Activated CD4-positive, alpha-beta memory T cell treated with anti-CD3 and anti-CD28 coated beads, Interleukin-2, amount 10 ng/mL, durations not matched to agents 7 days and 5 days (primary cell): ENCODE data around the gene CBX7. TPM values are rescaled to one million over a fixed set of nuclear protein-coding genes. Genes with fewer than 3 reads are reported as not detected.

Experiments
- CTCF ChIA-PET: fragments of 350-600 bp; sonication (Branson Sonifier 250); formaldehyde crosslinking; loops from one replicate; lab custom pipeline; 2021; ENCODE audit warnings: antibody characterized with exemption, inconsistent platforms; lab: Charles Lee
- POLR2A ChIA-PET: fragments of 350-600 bp; sonication (Branson Sonifier 250); formaldehyde crosslinking; loops from one replicate; lab custom pipeline; 2021; ENCODE audit warnings: antibody characterized with exemption; lab: Charles Lee
- DNase-seq: peaks from one replicate; pipeline ENCODE4 v3.0.0-alpha.2; 2020
- H3K27ac Mint-ChIP-seq: one replicate; pipeline ENCODE4 v1.8.0; 2021; ENCODE audit warnings: mild to moderate bottlenecking, mixed read lengths
- H3K27me3 Mint-ChIP-seq: one replicate; pipeline ENCODE4 v1.8.0; 2021; ENCODE audit warnings: mixed read lengths
- H3K36me3 Mint-ChIP-seq: one replicate; pipeline ENCODE4 v1.8.0; 2021; ENCODE audit warnings: low read depth, mixed read lengths
- H3K4me1 Mint-ChIP-seq: one replicate; pipeline ENCODE4 v1.8.0; 2021; ENCODE audit warnings: mixed read lengths
- H3K4me3 Mint-ChIP-seq: one replicate; pipeline ENCODE4 v1.8.0; 2021; ENCODE audit warnings: mild to moderate bottlenecking, mixed read lengths
- H3K9me3 Mint-ChIP-seq: one replicate; pipeline ENCODE4 v1.8.0; 2021; ENCODE audit warnings: mixed read lengths
- total RNA-seq, 2 experiments: library from RNA; stranded (reverse); gene quantifications; one replicate each; pipeline ENCODE4 v1.2.3, GENCODE V29; 2021

The CBX7 gene
- total RNA-seq = 10 to 100 TPM; 24.9 to 25.0 TPM

DNA sequence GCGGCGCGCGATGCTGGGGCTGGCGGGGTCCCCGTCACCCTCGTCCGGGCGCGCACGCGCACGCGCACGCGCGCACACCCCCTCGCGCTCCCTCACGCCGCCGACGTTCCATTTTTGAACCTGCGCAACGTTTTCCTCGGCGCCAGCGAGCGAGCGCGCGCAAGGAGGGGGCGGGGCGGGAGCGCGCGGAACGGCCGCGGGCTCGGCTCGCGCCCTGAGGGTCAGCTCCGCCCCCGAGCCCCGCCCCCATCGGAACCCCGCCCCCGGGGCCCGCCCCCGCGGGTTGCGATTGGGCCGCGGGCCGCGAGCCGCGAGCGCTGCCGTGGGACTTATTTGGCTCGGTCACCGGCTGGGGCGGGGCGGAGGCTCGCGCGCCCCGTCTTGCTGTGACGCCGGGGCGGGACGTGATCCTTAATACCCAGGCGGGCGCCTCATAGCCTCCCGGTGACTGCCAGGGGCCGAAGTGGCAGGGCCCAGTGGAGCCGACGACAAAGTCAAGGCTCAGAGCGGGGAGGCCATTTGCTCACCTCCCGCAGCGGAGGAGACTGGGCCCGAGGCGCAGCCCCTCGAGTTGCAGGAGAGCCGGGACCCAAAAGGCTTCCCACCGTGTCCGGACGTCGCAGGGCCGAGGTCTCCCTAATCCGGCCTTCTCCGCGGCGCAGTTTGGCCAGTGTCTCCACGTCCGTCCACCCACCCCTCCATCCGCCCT is at the start of gene CBX7:
Gene CBX7 (minus strand): TSS at position 170 of the 709 bp plus-strand sequence. CDS start 236 bp downstream, outside the sequence.
- H3K4me3 Mint-ChIP-seq = peak within 1 kb of the TSS; percentile 78
- peaks cover 30% of the 10 kb centered on the region for H3K27me3 Mint-ChIP-seq
- H3K4me1 Mint-ChIP-seq = peaks cover 46% of the 10 kb centered on the region
- CTCF ChIA-PET = interaction anchor here (0.6 to 2.5 kb wide), 4 partner anchors 150 to 384 kb away, joined by 3 to 11 read pairs (median 5); no protein-coding TSS in a partner anchor
- DNase-seq = peak; percentile 97
- POLR2A ChIA-PET = interaction anchor here (1.0 to 6.3 kb wide), 6 partner anchors 9 to 367 kb away, joined by 3 to 61 read pairs (median 4); partner anchors contain the start of genes ATF4, RPL3 and TAB1
- H3K36me3 Mint-ChIP-seq = peaks cover 8% of the 10 kb centered on the region
- no peaks in the 10 kb centered on the region for H3K9me3 Mint-ChIP-seq
- H3K27ac Mint-ChIP-seq = peak within 1 kb of the TSS; percentile 58

DNA sequence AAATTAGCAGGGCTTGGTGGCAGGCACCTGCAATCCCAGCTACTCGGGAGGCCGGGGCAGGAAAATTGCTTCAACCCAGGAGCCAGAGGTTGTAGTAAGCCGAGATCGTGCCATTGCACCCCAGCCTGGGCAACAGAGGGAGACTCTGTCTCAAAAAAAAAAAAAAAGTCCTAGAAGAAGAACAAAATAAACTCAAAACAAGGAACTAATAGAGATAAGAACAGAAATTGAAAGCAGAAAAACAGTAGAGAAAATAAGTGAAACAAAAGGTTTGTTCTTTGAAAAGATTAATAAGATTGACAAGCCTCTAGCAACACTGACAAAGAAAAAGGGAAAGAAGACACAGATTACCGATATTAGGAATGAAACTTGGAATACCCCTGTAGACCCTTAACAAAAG is 45.1 kb upstream of the CBX7 start:
- Mint-ChIP-seq H3K9me3 (peaks cover 3% of the 10 kb centered on the region), H3K27me3 (peaks cover 28% of the 10 kb centered on the region), H3K36me3 (no peaks in the 10 kb centered on the region), H3K4me1 (no peaks in the 10 kb centered on the region), H3K27ac (no peak overlapping the region), H3K4me3 (no peak overlapping the region)
- no peak for DNase-seq
- ChIA-PET POLR2A (no interaction called here), CTCF (no interaction called here)

DNA sequence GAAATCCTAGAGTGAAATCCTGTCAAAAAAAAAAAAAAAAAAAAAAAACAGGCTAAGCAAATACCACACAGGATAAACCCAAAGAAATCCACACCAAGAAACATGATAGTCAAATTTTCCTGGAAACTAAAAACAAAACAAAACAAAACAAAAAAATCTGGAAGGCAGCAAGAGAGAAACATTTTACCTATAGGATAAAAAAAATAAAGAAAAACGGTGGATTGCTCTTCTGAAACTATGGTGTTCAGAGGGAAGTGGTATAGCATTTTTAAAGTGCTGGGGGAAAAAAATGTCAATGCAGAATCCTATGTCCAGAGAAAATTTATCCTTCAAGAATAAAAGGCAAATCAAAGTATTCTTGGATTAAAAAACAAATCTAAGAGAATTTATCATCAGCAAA is 41.6 kb upstream of the CBX7 start:
- ChIA-PET CTCF (no interaction called here), POLR2A (no interaction called here)
- no peak for DNase-seq
- Mint-ChIP-seq H3K9me3 (peaks cover 3% of the 10 kb centered on the region), H3K4me3 (no peak overlapping the region), H3K27me3 (peaks cover 28% of the 10 kb centered on the region), H3K27ac (no peak overlapping the region), H3K36me3 (no peaks in the 10 kb centered on the region), H3K4me1 (no peaks in the 10 kb centered on the region)

DNA sequence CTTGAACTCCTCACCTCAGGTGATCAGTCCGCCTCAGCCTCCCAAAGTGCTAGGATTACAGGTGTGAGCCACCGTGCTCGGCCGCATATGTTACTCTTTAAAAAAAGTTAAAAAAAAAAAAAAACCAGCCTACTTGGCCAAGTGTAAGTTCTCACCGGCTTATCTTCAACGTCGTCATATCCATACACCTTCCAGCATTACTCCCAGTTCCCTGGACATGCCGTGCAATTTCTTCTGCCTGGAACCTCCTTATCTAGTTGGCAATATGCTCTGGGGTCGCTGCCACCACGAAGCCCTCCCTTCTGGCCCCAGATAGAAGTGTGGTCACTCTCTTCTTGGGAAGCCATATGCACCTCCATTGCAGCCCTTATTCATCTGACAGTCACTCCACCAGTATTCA is 36.3 kb upstream of the CBX7 start:
- no peak for DNase-seq
- H3K4me1 Mint-ChIP-seq = no peaks in the 10 kb centered on the region
- no peaks in the 10 kb centered on the region for H3K36me3 Mint-ChIP-seq
- ChIA-PET CTCF (no interaction called here), POLR2A (no interaction called here)
- H3K27ac Mint-ChIP-seq = no peak overlapping the region
- no peaks in the 10 kb centered on the region for H3K9me3 Mint-ChIP-seq
- H3K27me3 Mint-ChIP-seq = peaks cover 23% of the 10 kb centered on the region
- H3K4me3 Mint-ChIP-seq = no peak overlapping the region

DNA sequence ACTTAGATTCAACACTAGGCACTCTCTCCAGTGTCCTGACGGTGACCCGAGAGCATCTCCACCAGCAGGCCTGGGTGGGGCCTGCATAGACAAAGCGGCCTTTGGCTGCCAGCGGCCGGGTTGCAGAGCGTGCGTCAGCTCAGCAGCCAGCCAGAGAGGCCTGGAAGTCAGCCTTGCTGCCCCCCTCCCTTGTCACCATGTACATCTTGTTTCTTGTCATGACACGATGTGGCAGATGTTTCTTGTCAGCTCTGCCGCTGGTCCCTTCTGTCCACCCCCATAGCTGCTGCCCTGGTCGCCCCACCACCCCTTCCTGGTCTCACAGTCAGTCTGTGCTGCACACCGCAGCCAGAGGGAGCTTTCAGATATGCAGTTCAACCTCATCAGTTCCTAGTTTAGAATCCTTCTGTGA is 33.1 kb upstream of the CBX7 start:
- DNase-seq = no peak
- no peaks in the 10 kb centered on the region for H3K36me3 Mint-ChIP-seq
- peaks cover 23% of the 10 kb centered on the region for H3K27me3 Mint-ChIP-seq
- POLR2A ChIA-PET = no interaction called here
- H3K9me3 Mint-ChIP-seq = no peaks in the 10 kb centered on the region
- no peaks in the 10 kb centered on the region for H3K4me1 Mint-ChIP-seq
- CTCF ChIA-PET = no interaction called here
- no peak overlapping the region for H3K4me3 Mint-ChIP-seq
- no peak overlapping the region for H3K27ac Mint-ChIP-seq

DNA sequence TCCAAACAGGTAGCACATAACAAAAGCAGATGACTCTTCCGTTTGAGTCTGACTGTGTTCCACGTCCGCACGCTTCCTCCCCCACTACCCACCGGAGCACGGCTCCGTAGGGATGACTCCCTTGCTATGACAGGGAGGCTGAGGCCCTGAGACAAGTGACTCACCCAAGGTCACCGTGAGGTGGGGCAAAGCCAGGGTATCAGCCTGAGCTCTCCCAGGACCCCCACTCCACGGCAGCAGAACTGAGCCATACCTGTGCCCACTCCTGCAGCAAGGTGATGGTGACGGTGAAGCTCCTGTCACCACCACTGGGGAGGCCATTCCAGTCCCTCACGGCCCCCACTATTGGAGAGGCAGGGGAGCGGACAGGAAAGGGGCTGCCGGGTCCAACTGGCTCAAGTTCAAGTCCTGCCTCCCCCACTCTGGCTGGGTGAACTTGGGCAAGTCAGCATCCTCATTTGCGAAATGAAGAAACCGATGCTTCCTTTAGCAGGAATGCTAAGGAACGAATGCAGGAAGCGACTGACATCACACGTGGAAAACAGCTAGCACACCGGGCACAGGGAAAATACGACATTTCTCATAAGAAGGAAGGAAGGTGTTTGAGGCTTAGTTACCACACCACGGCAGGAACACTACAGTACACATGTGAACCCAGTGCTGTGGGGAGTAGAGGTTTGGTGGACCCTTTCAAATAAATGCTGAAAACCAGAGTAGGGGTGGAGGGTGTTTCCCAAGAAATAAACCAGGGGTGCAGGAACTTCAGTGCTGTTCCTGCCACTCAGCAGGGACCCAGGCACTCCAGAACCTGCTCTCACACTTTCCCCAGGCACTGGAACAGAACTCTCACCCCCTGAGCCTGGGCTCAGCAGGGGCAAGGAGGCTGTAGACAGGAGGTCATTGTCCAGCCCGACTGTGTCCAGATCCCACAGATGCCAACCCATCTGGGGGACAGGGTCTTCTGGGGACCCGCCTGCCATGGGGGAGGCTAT is 32.4 kb upstream of the CBX7 start:
- CTCF ChIA-PET = interaction anchor here (0.7 to 1.2 kb wide), 2 partner anchors 14 to 121 kb away, joined by 3 to 4 read pairs; no protein-coding TSS in a partner anchor
- Mint-ChIP-seq H3K4me3 (no peak overlapping the region), H3K9me3 (no peaks in the 10 kb centered on the region), H3K36me3 (no peaks in the 10 kb centered on the region), H3K27me3 (peaks cover 23% of the 10 kb centered on the region), H3K27ac (no peak overlapping the region), H3K4me1 (no peaks in the 10 kb centered on the region)
- POLR2A ChIA-PET = no interaction called here
- no peak for DNase-seq

DNA sequence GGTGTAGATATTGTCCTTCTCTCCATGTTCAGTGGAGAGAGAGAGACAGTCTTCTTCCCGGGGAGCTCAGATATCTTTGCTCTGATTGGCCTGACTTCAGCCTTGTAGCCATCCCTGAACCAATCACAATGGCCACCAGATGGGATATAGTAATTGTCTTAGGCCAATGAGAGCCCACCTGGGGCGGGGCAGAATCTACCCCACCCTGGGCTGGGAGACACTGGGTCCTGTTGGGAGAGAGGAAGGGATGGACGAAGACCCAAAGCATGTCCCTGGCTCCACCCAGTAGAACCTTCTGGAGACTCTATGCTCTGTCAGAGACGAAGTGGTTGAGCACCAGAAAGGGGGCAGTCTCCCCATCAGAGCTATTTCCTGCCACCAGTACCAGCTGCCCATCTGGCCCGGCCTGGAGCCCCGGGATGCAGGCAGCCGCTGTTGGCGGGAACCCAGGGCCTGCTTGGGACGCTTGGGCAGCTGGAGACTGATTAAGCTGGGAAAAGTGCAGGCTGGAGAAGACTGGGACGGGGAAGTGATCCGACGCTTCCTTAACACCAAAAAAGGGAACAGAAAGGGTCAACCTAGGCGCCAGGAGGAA is 31.6 kb upstream of the CBX7 start:
- no peaks in the 10 kb centered on the region for H3K9me3 Mint-ChIP-seq
- CTCF ChIA-PET = interaction anchor here (0.7 to 1.2 kb wide), 2 partner anchors 13 to 122 kb away, joined by 3 to 4 read pairs; no protein-coding TSS in a partner anchor
- no peaks in the 10 kb centered on the region for H3K36me3 Mint-ChIP-seq
- no peak overlapping the region for H3K27ac Mint-ChIP-seq
- POLR2A ChIA-PET = no interaction called here
- DNase-seq = no peak
- peaks cover 4% of the 10 kb centered on the region for H3K4me1 Mint-ChIP-seq
- H3K27me3 Mint-ChIP-seq = peaks cover 28% of the 10 kb centered on the region
- no peak overlapping the region for H3K4me3 Mint-ChIP-seq

DNA sequence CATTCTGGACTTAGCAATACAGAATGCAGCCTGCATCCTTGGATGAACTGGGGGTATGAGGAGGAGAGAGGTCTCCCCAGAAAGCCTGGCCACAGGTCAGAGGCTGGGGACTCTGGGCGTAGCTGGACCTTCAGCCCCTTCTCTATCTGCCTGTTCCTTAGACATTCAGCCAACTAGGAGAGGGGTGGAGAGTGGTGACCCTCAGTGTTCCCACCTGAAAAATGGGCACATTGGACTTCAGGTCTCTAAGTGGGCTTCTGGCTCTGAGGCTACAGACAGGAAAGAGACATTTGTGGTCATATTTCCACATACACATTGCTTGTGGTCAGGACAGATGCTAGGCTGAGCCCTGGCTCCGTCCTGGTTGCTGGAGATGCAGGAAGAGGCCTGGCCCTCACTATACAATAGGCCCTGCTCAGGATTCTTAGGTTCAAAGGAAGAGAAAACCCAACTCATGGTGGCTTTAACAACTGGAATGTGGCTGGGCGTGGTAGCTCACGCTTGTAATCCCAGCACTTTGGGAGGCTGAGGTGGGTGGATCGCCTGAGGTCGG is 30.1 kb upstream of the CBX7 start:
- POLR2A ChIA-PET = interaction anchor here (1.0 kb wide), 1 partner anchor 9 kb away, joined by 3 read pairs; no protein-coding TSS in a partner anchor
- Mint-ChIP-seq H3K4me1 (peaks cover 19% of the 10 kb centered on the region), H3K27me3 (peaks cover 32% of the 10 kb centered on the region)

DNA sequence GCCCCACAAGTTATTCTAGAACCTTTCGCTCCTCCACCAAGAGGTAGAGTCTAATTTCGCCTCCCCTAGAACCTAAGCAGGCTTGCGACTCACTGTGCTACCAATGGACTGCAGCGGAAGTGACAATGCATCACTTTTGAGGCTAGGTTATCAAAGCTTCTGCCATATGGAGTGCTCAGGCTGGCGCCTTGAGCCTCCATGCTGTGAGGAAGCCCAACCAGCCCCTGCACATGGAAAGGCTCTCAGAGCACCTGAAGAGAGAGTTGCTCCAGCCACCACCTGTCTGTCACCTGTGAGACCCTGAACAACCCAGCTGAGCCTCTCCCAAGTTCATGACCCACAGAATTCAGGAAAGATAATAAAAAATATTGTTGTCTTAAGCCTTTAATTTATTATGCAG is 29.3 kb upstream of the CBX7 start:
- H3K4me1 Mint-ChIP-seq = peaks cover 23% of the 10 kb centered on the region
- no peak overlapping the region for H3K4me3 Mint-ChIP-seq
- H3K27ac Mint-ChIP-seq = no peak overlapping the region
- peaks cover 29% of the 10 kb centered on the region for H3K27me3 Mint-ChIP-seq
- no peaks in the 10 kb centered on the region for H3K9me3 Mint-ChIP-seq
- ChIA-PET POLR2A (no interaction called here), CTCF (no interaction called here)
- no peak for DNase-seq
- H3K36me3 Mint-ChIP-seq = no peaks in the 10 kb centered on the region

More for the DNA sequence above, 30.1 kb upstream of the CBX7 start:
- DNase-seq = no peak
- Mint-ChIP-seq H3K4me3 (no peak overlapping the region), H3K9me3 (no peaks in the 10 kb centered on the region), H3K36me3 (no peaks in the 10 kb centered on the region), H3K27ac (no peak overlapping the region)
- CTCF ChIA-PET = no interaction called here

DNA sequence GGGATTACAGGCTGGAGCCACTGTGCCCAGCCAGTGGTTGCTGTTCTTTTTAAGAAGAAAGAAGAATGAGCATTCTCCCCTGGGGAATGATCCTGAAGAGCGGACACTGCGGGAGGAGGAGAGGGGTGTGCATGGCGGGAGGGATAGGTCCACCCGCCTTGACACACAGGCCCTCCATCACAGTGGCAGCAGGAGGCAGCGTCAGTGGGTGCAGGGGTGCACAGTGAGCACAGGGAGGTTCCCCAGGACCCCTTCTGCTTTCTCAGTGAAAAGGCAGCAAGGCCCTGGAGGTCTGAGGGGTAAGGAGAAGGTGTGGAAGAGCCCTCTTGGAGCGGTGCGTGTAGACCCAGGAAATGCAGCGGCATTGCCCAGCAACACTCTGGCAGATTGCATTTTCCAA is 28.9 kb upstream of the CBX7 start:
- ChIA-PET CTCF (no interaction called here), POLR2A (no interaction called here)
- peaks cover 26% of the 10 kb centered on the region for H3K27me3 Mint-ChIP-seq
- H3K4me3 Mint-ChIP-seq = no peak overlapping the region
- peaks cover 23% of the 10 kb centered on the region for H3K4me1 Mint-ChIP-seq
- no peaks in the 10 kb centered on the region for H3K9me3 Mint-ChIP-seq
- no peak for DNase-seq
- H3K27ac Mint-ChIP-seq = no peak overlapping the region
- H3K36me3 Mint-ChIP-seq = no peaks in the 10 kb centered on the region

DNA sequence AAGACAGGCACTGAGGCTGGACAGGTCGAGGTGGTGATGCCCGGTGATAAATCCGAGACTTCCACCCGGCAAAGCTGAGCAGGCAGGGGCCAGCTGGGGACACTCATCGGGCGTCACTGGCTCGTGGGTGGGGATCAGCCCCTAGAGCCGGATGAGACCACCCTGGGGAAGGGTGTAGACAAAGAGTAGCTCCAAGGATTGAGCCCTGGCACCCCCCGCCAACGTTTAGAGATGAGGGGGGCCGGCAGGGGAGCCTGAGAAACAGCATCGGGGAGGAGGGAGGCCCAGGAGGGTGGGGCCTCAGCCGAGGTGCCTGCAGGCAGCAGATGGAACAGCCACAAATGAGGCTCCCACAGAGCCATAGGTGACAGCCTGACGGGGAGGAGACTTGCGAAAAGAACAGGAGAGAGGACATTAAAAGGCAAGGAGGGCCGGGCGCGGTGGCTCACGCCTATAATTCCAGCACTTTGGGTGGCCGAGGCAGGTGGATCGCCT is 27.4 kb upstream of the CBX7 start:
- no peak overlapping the region for H3K27ac Mint-ChIP-seq
- CTCF ChIA-PET = interaction anchor here (0.8 kb wide), 1 partner anchor 9 kb away, joined by 3 read pairs; no protein-coding TSS in a partner anchor
- H3K4me3 Mint-ChIP-seq = no peak overlapping the region
- POLR2A ChIA-PET = interaction anchor here (0.9 kb wide), 1 partner anchor 139 kb away, joined by 3 read pairs; the partner anchor contains the start of gene RPL3
- peaks cover 20% of the 10 kb centered on the region for H3K27me3 Mint-ChIP-seq
- no peaks in the 10 kb centered on the region for H3K9me3 Mint-ChIP-seq
- DNase-seq = no peak
- H3K4me1 Mint-ChIP-seq = peaks cover 26% of the 10 kb centered on the region
- H3K36me3 Mint-ChIP-seq = no peaks in the 10 kb centered on the region

DNA sequence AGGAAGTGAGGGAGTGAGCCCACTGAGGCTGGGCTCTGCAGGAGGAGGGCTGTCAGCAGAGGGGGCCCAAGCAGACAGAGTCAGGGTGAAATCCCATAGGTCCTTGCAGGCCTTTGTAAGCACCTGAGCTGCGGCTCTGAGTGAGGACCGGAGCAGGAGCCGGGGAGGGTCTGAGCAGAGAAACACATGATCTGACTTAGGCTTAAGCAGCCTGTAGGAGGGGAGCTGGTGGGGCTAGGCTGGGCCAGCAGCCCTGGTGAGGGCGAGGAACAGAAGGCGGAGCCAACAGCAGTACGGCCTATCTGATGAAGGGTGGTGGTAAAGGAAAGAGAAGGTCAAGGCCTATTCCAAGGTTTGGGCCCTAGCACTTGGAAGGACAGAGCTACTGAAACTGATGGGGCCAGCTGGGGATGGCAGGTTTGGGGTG is 26.9 kb upstream of the CBX7 start:
- ChIA-PET POLR2A (interaction anchor here (0.9 kb wide), 1 partner anchor 140 kb away, joined by 3 read pairs; the partner anchor contains the start of gene RPL3), CTCF (interaction anchor here (0.8 kb wide), 1 partner anchor 8 kb away, joined by 3 read pairs; no protein-coding TSS in a partner anchor)
- peaks cover 19% of the 10 kb centered on the region for H3K27me3 Mint-ChIP-seq
- no peak for DNase-seq
- peaks cover 31% of the 10 kb centered on the region for H3K4me1 Mint-ChIP-seq
- H3K9me3 Mint-ChIP-seq = no peaks in the 10 kb centered on the region
- no peak overlapping the region for H3K27ac Mint-ChIP-seq
- no peak overlapping the region for H3K4me3 Mint-ChIP-seq
- H3K36me3 Mint-ChIP-seq = no peaks in the 10 kb centered on the region
